Measurements from ENCODE around the gene RGS21.
"Not testable (repeated sequence)": the region's sequence is repeated elsewhere in the genome, so short reads cannot be mapped to it uniquely, and the experiment has no call there.

Gene RGS21

GRCh38 chr1:192316942-192317450, at the start of gene RGS21:
TSS of gene RGS21 (plus strand) at chr1:192316992. CDS start at chr1:192343037, 26,045 bp downstream.
- no peak for DNase-seq (ENCODE audit: low read depth in 3 of 3)

GRCh38 chr1:192268468-192269052, 48.2 kb upstream of the RGS21 start:
- DNase-seq (ENCODE audit: low read depth in 3 of 3) = no peak

- no peak for DNase-seq (ENCODE audit: low read depth in 3 of 3)
These were observed 46.4 kb upstream of the RGS21 start for GRCh38 chr1:192270398-192270797.

GRCh38 chr1:192272732-192273131, 44.1 kb upstream of the RGS21 start:
- no peak for DNase-seq (ENCODE audit: low read depth in 3 of 3)

- no peak for DNase-seq (ENCODE audit: low read depth in 3 of 3)
These were observed 42.2 kb upstream of the RGS21 start for GRCh38 chr1:192274588-192274987.

- DNase-seq (ENCODE audit: low read depth in 3 of 3) = no peak
These were observed 39.2 kb upstream of the RGS21 start for GRCh38 chr1:192277635-192278034.

- DNase-seq (ENCODE audit: low read depth in 3 of 3) = no peak
These were observed 31.9 kb upstream of the RGS21 start for GRCh38 chr1:192284927-192285326.

GRCh38 chr1:192303029-192303428, 13.8 kb upstream of the RGS21 start:
- DNase-seq (ENCODE audit: low read depth in 3 of 3) = no peak

- DNase-seq (ENCODE audit: low read depth in 3 of 3) = not testable (repeated sequence)
These were observed 8.5 kb upstream of the RGS21 start for GRCh38 chr1:192308314-192308713.

GRCh38 chr1:192311281-192311680, 5.5 kb upstream of the RGS21 start:
- DNase-seq (ENCODE audit: low read depth in 3 of 3) = no peak

- no peak for DNase-seq (ENCODE audit: low read depth in 3 of 3)
These were observed 11.2 kb downstream of the RGS21 start for GRCh38 chr1:192327997-192328396.

GRCh38 chr1:192342842-192343241, 26.1 kb downstream of the RGS21 start:
- DNase-seq (ENCODE audit: low read depth in 3 of 3) = no peak

GRCh38 chr1:192343344-192343743, 26.6 kb downstream of the RGS21 start:
- no peak for DNase-seq (ENCODE audit: low read depth in 3 of 3)

- DNase-seq (ENCODE audit: low read depth in 3 of 3) = no peak
These were observed 32.5 kb downstream of the RGS21 start for GRCh38 chr1:192349314-192349713.

GRCh38 chr1:192350356-192350755, 33.6 kb downstream of the RGS21 start:
- no peak for DNase-seq (ENCODE audit: low read depth in 3 of 3)

- no peak for DNase-seq (ENCODE audit: low read depth in 3 of 3)
These were observed 34.8 kb downstream of the RGS21 start for GRCh38 chr1:192351550-192351949.

GRCh38 chr1:192357924-192358323, 41.1 kb downstream of the RGS21 start:
- no peak for DNase-seq (ENCODE audit: low read depth in 3 of 3)

- no peak for DNase-seq (ENCODE audit: low read depth in 3 of 3)
These were observed 41.6 kb downstream of the RGS21 start for GRCh38 chr1:192358402-192358801.

GRCh38 chr1:192358822-192359221, 42.0 kb downstream of the RGS21 start:
- no peak for DNase-seq (ENCODE audit: low read depth in 3 of 3)

- no peak for DNase-seq (ENCODE audit: low read depth in 3 of 3)
These were observed 46.4 kb downstream of the RGS21 start for GRCh38 chr1:192363177-192363576.

- DNase-seq (ENCODE audit: low read depth in 3 of 3) = no peak
These were observed 50.6 kb downstream of the RGS21 start for GRCh38 chr1:192367436-192367835.

- no peak for DNase-seq (ENCODE audit: low read depth in 3 of 3)
These were observed 58.5 kb downstream of the RGS21 start for GRCh38 chr1:192375306-192375705.

GRCh38 chr1:192376374-192376773, 59.6 kb downstream of the RGS21 start:
- no peak for DNase-seq (ENCODE audit: low read depth in 3 of 3)

GRCh38 chr1:192378276-192378675, 61.5 kb downstream of the RGS21 start:
- no peak for DNase-seq (ENCODE audit: low read depth in 3 of 3)

Measured in stimulated activated CD4-positive, alpha-beta T cell treated with anti-CD3 and anti-CD28 coated beads, TNF-alpha, amount 100 ng/mL, for 4 hours (primary cell).